ENCODE data around the gene ANKRD1. TPM values are rescaled to one million over a fixed set of nuclear protein-coding genes. Genes with fewer than 3 reads are reported as not detected.
A peak's percentile ranks its signal among the peaks of the same experiment; 100 is the strongest.

The ANKRD1 gene
- total and polyA plus RNA-seq, 2 of the 8 experiments (the other 6 are each of a cell fraction or from before 2014, with no cell fraction given) = 0.03 TPM; not detected in 1

DNA sequence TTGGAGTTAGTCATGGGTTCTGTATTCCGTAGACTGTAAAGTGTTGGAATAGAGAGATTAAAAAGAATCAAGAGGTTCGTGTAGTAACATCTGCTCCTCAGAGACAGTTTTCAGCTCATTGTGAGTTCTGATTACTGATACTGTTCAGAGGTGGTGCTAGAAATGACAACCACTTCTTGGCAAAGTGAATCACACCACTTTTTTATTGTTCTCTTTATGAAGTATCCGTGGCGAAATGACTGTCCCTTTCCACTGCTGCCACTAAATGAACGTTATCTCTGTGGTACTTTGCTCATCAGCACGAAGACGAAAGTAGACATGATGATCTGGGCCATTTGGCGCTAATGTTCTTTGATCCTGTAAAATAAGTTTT is 48.3 kb downstream of the ANKRD1 start:
- peaks cover 2 to 20% (median 13%) of the 10 kb centered on the region in 4 experiments; a peak in 6 of 8 replicates for H3K36me3 ChIP-seq (ENCODE audit: control insufficient read depth in 2 of 4, insufficient read depth in 4 of 4, low read length in 3 of 4)
- H3K4me3 ChIP-seq (ENCODE audit: extremely low read depth in 1 of 4, insufficient read depth in 2 of 4, low read depth in 3 of 4, low read length in 4 of 4) = peak overlapping the region; percentile 90 to 99 (median 96)
- H2BK12ac ChIP-seq (ENCODE audit: low read depth, low read length) = no peak overlapping the region
- DNase-seq (ENCODE audit: low read depth in 1 of 2, low spot score in 2 of 2) = no peak
- no peak overlapping the region for H2BK15ac ChIP-seq (ENCODE audit: low read length)
- no peaks in the 10 kb centered on the region for H3K27me3 ChIP-seq (replicated peaks in 1 of 4; ENCODE audit: control insufficient read depth in 3 of 4, extremely low read depth in 1 of 4, insufficient read depth in 3 of 4, low read length in 3 of 4)
- H3K9ac ChIP-seq (replicated peaks in 1 of 4; ENCODE audit: extremely low read depth in 1 of 4, low read depth in 3 of 4, low read length in 3 of 4) = peak overlapping the region; percentile 67 to 96 (median 95)
- no peak overlapping the region for H3K56ac ChIP-seq (replicated peaks; ENCODE audit: insufficient read length, low read depth, low read length)
- CTCF ChIA-PET (ENCODE audit: partially characterized antibody) = interaction anchor here (0.9 to 2.4 kb wide), 7 partner anchors 11 to 377 kb away, joined by 3 to 8 read pairs (median 4); no protein-coding TSS in a partner anchor
- H4K91ac ChIP-seq (replicated peaks; ENCODE audit: insufficient read length, low read length) = no peak overlapping the region
- no peak overlapping the region for H2BK120ac ChIP-seq (replicated peaks; ENCODE audit: low read depth, low read length)
- H3K4me1 ChIP-seq (replicated peaks in 1 of 4; ENCODE audit: control insufficient read depth in 3 of 4, insufficient read depth in 4 of 4, low read length in 3 of 4) = peaks cover 0 to 5% (median 2%) of the 10 kb centered on the region in 4 experiments; a peak in 4 of 7 replicates
- no peak overlapping the region for H2BK5ac ChIP-seq (ENCODE audit: low read depth, low read length)
- H2AFZ ChIP-seq (ENCODE audit: low read length) = no peak overlapping the region
- no peak overlapping the region for H2BK20ac ChIP-seq (ENCODE audit: low read length)
- H3K23ac ChIP-seq (ENCODE audit: insufficient read length) = no peak overlapping the region
- H2AK5ac ChIP-seq (ENCODE audit: low read depth, low read length) = no peak overlapping the region
- H3K4ac ChIP-seq (replicated peaks; ENCODE audit: insufficient read length, low read depth, low read length) = no peak overlapping the region
- no peak overlapping the region for H3K14ac ChIP-seq (ENCODE audit: insufficient read length)
- POLR2A ChIA-PET (ENCODE audit: partially characterized antibody) = interaction anchor here (1.2 to 2.1 kb wide), 5 partner anchors 8 to 123 kb away, joined by 3 to 5 read pairs (median 3); no protein-coding TSS in a partner anchor
- H4K20me1 ChIP-seq (replicated peaks in 1 of 2; ENCODE audit: control insufficient read depth in 1 of 2, insufficient read depth in 2 of 2, low read length in 2 of 2) = no peaks in the 10 kb centered on the region
- H3K79me1 ChIP-seq (ENCODE audit: low read depth, low read length) = no peaks in the 10 kb centered on the region
- peaks cover 4 to 10% of the 10 kb centered on the region in 2 experiments; a peak in 2 of 4 replicates for H3K9me3 ChIP-seq (ENCODE audit: insufficient read depth in 2 of 2, low read depth in 1 of 2, low read length in 1 of 2)
- H3K18ac ChIP-seq (ENCODE audit: extremely low read depth, low read length) = no peak overlapping the region
- peak overlapping the region; percentile 88 to 95 for H3K4me2 ChIP-seq (ENCODE audit: insufficient read depth in 1 of 2, low read depth in 2 of 2, low read length in 2 of 2)
- H3K23me2 ChIP-seq (ENCODE audit: low read depth, low read length) = peaks cover 6% of the 10 kb centered on the region; the same call in 1 of the 2 replicates
- no peak for FAIRE-seq
- no peak overlapping the region for H4K8ac ChIP-seq (ENCODE audit: extremely low read depth, insufficient read depth, low read length)
- H3K79me2 ChIP-seq (ENCODE audit: control insufficient read depth in 1 of 2, insufficient read depth in 2 of 2, low read length in 2 of 2) = peaks cover 9 to 30% of the 10 kb centered on the region in 2 experiments
- no peak overlapping the region for H4K5ac ChIP-seq (ENCODE audit: insufficient read length, low read depth, low read length)
- 70% methylated on average over 8 of the region's 8 CpGs; no CpG with 5 or more reads in 1 of the 2 experiments for WGBS, 2 experiments (ENCODE audit: extremely low coverage in 1 of 2, insufficient coverage in 1 of 2, insufficient read length in 1 of 2, insufficient replicate concordance in 2 of 2, low coverage in 1 of 2, low lambda C conversion rate in 2 of 2, missing lambda C conversion rate in 1 of 2)
- H3K27ac ChIP-seq (ENCODE audit: low read depth, low read length) = no peak overlapping the region
- TF ChIP-seq NRF1 (IDR thresholded peaks at IDR 0.05; ENCODE audit: low read depth, low read length) (no peak), SP4 (IDR thresholded peaks at IDR 0.05; ENCODE audit: low read length) (no peak), SIN3A (conservative IDR thresholded peaks at IDR 0.05 in 1 of 2, IDR thresholded peaks at IDR 0.05 in 1 of 2; ENCODE audit: low read depth in 1 of 2, low read length in 2 of 2) (no peak), RFX5 (IDR thresholded peaks at IDR 0.05; ENCODE audit: borderline replicate concordance, low read depth, low read length) (no peak), ASH2L (IDR thresholded peaks at IDR 0.05; ENCODE audit: low read length) (no peak), HDAC6 (IDR thresholded peaks at IDR 0.05; ENCODE audit: low read depth, low read length) (no peak), SP2 (IDR thresholded peaks at IDR 0.05; ENCODE audit: low read length) (no peak), GTF2F1 (IDR thresholded peaks at IDR 0.05; ENCODE audit: borderline replicate concordance, low read depth, low read length) (no peak), CBX5 (IDR thresholded peaks at IDR 0.05; ENCODE audit: low read depth, low read length) (no peak), JUND (IDR thresholded peaks at IDR 0.05; ENCODE audit: low read length) (no peak), BACH1 (IDR thresholded peaks at IDR 0.05; ENCODE audit: low read length) (no peak)
- TF ChIP-seq, protein P1, sequence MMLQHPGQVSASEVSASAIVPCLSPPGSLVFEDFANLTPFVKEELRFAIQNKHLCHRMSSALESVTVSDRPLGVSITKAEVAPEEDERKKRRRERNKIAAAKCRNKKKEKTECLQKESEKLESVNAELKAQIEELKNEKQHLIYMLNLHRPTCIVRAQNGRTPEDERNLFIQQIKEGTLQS (IDR thresholded peaks at IDR 0.05; ENCODE audit: insufficient read depth, low read depth, low read length) = no peak
